H9 (cell line): ENCODE measurements around the gene NAT16. TPM values are rescaled to one million over a fixed set of nuclear protein-coding genes. Genes with fewer than 3 reads are reported as not detected.
"Not testable (repeated sequence)": the region's sequence is repeated elsewhere in the genome, so short reads cannot be mapped to it uniquely, and the experiment has no call there.

Experiments used
- DNase-seq: peaks from one replicate; pipeline ENCODE4 v3.0.0-alpha.2; 2017
- H2AFZ ChIP-seq: one replicate; pipeline ENCODE4 v1.6.1; 2013; ENCODE audit warnings: mild to moderate bottlenecking, low read length, control low read depth, moderate library complexity
- H2AK5ac ChIP-seq: 2 replicates; pipeline ENCODE4 v1.6.1; 2013; ENCODE audit warnings: low read length, control low read depth, mixed read lengths; ENCODE audit not compliant: insufficient read length
- H2BK120ac ChIP-seq: one replicate; pipeline ENCODE4 v1.6.1; 2013; ENCODE audit warnings: low read depth, mild to moderate bottlenecking, low read length, control low read depth, inconsistent platforms; ENCODE audit not compliant: poor library complexity, severe bottlenecking
- H2BK12ac ChIP-seq: 2 replicates; pipeline ENCODE4 v1.6.1; 2013; ENCODE audit warnings: low read length, control low read depth, mixed read lengths, low read depth; ENCODE audit not compliant: insufficient read length
- H2BK15ac ChIP-seq: 2 replicates; pipeline ENCODE4 v1.6.1; 2013; ENCODE audit warnings: low read depth, low read length, control low read depth
- H2BK20ac ChIP-seq: one replicate; pipeline ENCODE4 v1.6.1; 2013; ENCODE audit warnings: low read depth, mild to moderate bottlenecking, low read length, control low read depth, inconsistent platforms; ENCODE audit not compliant: poor library complexity, severe bottlenecking
- H2BK5ac ChIP-seq: 2 replicates; pipeline ENCODE4 v1.6.1; 2013; ENCODE audit warnings: low read length, control low read depth, mixed read lengths; ENCODE audit not compliant: insufficient read length
- H3K14ac ChIP-seq: 2 replicates; pipeline ENCODE4 v1.6.1; 2013; ENCODE audit warnings: low read length, control low read depth; ENCODE audit not compliant: insufficient read depth
- H3K18ac ChIP-seq: 2 replicates; pipeline ENCODE4 v1.6.1; 2013; ENCODE audit warnings: low read depth, mild to moderate bottlenecking, mixed read lengths, low read length, control low read depth; ENCODE audit not compliant: insufficient read length
- H3K23ac ChIP-seq: 2 replicates; pipeline ENCODE4 v1.6.1; 2013; ENCODE audit warnings: low read length, control low read depth, mixed read lengths, low read depth; ENCODE audit not compliant: insufficient read length
- H3K23me2 ChIP-seq: 2 replicates; pipeline ENCODE4 v1.6.1; 2013; ENCODE audit warnings: low read depth, mild to moderate bottlenecking, mixed read lengths, low read length, control low read depth; ENCODE audit not compliant: insufficient read length, poor library complexity, severe bottlenecking
- H3K27ac ChIP-seq: 2 replicates; pipeline ENCODE4 v1.5.1; 2013; ENCODE audit warnings: low read length, control low read depth, mixed read lengths, low read depth; ENCODE audit not compliant: insufficient read length
- H3K27me3 ChIP-seq: 2 replicates; pipeline ENCODE4 v1.6.1; 2013; ENCODE audit warnings: low read length, control low read depth, inconsistent platforms; ENCODE audit not compliant: insufficient read depth
- H3K4ac ChIP-seq: 2 replicates; pipeline ENCODE4 v1.6.1; 2013; ENCODE audit warnings: low read depth, mild to moderate bottlenecking, control low read depth, inconsistent platforms, low read length, moderate library complexity
- H3K4me1 ChIP-seq: 2 replicates; pipeline ENCODE4 v1.6.1; 2013; ENCODE audit warnings: low read length, control low read depth, inconsistent platforms; ENCODE audit not compliant: insufficient read depth
- H3K4me2 ChIP-seq: 2 replicates; pipeline ENCODE4 v1.6.1; 2013; ENCODE audit warnings: low read length, control low read depth, mixed read lengths; ENCODE audit not compliant: insufficient read length, insufficient read depth
- H3K56ac ChIP-seq: 2 replicates; pipeline ENCODE4 v1.6.1; 2013; ENCODE audit warnings: low read depth, mild to moderate bottlenecking, mixed read lengths, low read length, control low read depth; ENCODE audit not compliant: insufficient read length
- H3K79me1 ChIP-seq: 2 replicates; pipeline ENCODE4 v1.6.1; 2013; ENCODE audit warnings: low read depth, mild to moderate bottlenecking, moderate library complexity, low read length, control low read depth, inconsistent platforms; ENCODE audit not compliant: insufficient read depth, poor library complexity, severe bottlenecking
- H3K79me2 ChIP-seq: 2 replicates; pipeline ENCODE4 v1.6.1; 2013; ENCODE audit warnings: low read length, control low read depth, inconsistent platforms; ENCODE audit not compliant: insufficient read depth
- H3K9ac ChIP-seq: 2 replicates; pipeline ENCODE4 v1.6.1; 2013; ENCODE audit warnings: low read length, control low read depth, mixed read lengths; ENCODE audit not compliant: insufficient read length; ENCODE audit errors: extremely low read depth
- H3K9me3 ChIP-seq: one replicate; pipeline ENCODE4 v1.6.1; 2013; ENCODE audit warnings: low read depth, low read length, inconsistent platforms; ENCODE audit not compliant: control insufficient read depth
- H3T11ph ChIP-seq: one replicate; pipeline ENCODE4 v1.6.1; 2013; ENCODE audit warnings: mild to moderate bottlenecking, low read length, control low read depth, inconsistent platforms
- H4K20me1 ChIP-seq: one replicate; pipeline ENCODE4 v1.6.1; 2013; ENCODE audit not compliant: control insufficient read depth, insufficient read length, insufficient read depth
- H4K5ac ChIP-seq: 2 replicates; pipeline ENCODE4 v1.6.1; 2013; ENCODE audit warnings: low read depth, mild to moderate bottlenecking, mixed read lengths, low read length, control low read depth; ENCODE audit not compliant: insufficient read length
- H4K8ac ChIP-seq: replicated peaks from 2 replicates; pipeline ENCODE4 v1.6.1; 2013; ENCODE audit warnings: low read length, control low read depth, mixed read lengths, low read depth; ENCODE audit not compliant: insufficient read length
- H4K91ac ChIP-seq: 2 replicates; pipeline ENCODE4 v1.6.1; 2013; ENCODE audit warnings: low read depth, mild to moderate bottlenecking, moderate library complexity, mixed read lengths, low read length, control low read depth; ENCODE audit not compliant: insufficient read length
- H3K27ac Mint-ChIP-seq, 3 experiments: 2 replicates in 2 of 3; 3 replicates in 1 of 3; pipeline ENCODE4 v1.8.0; 2020 to 2021; ENCODE audit warnings: mixed read lengths in 3 of 3, mild to moderate bottlenecking in 1 of 3, moderate library complexity in 1 of 3
- H3K27me3 Mint-ChIP-seq: 2 replicates; pipeline ENCODE4 v1.8.0; 2021; ENCODE audit warnings: low read depth, mild to moderate bottlenecking, moderate library complexity, mixed read lengths
- H3K36me3 Mint-ChIP-seq, 3 experiments: 2 replicates in 2 of 3; 3 replicates in 1 of 3; pipeline ENCODE4 v1.8.0; 2020 to 2021; ENCODE audit warnings: low read depth in 3 of 3, mixed read lengths in 3 of 3; ENCODE audit not compliant: insufficient read depth in 1 of 3
- H3K4me1 Mint-ChIP-seq, 2 experiments: 2 replicates each; pipeline ENCODE4 v1.8.0; 2020; ENCODE audit warnings: mixed read lengths in 2 of 2
- H3K4me3 Mint-ChIP-seq, 2 experiments: 2 replicates in 1 of 2; 3 replicates in 1 of 2; pipeline ENCODE4 v1.8.0; 2020 to 2021; ENCODE audit warnings: mild to moderate bottlenecking in 2 of 2, mixed read lengths in 2 of 2, moderate library complexity in 1 of 2
- H3K9me3 Mint-ChIP-seq, 2 experiments: 2 replicates in 1 of 2; 3 replicates in 1 of 2; pipeline ENCODE4 v1.8.0; 2020; ENCODE audit warnings: mild to moderate bottlenecking in 2 of 2, mixed read lengths in 2 of 2, moderate library complexity in 1 of 2
- WGBS: extraction: QIAGEN DNeasy Blood & Tissue Kit; methylation state at CpG from one replicate; pipeline ENCODE4 v1.1.7; 2013; ENCODE audit warnings: missing lambda C conversion rate, low lambda C conversion rate, mixed read lengths; ENCODE audit not compliant: insufficient read length; ENCODE audit errors: extremely low coverage; 5-methylcytosine and 5-hydroxymethylcytosine counted together
- total RNA-seq: library from RNA; stranded (reverse); gene quantifications from 2 replicates; pipeline ENCODE4 v1.2.1, GENCODE V29; 2021
- TF ChIP-seq, protein P1 (sequence below): fragments of 200-600 bp; sonication (generic); conservative IDR thresholded peaks from 3 replicates; pipeline ENCODE4 v1.8.0; 2021; ENCODE audit warnings: antibody characterized with exemption, mild to moderate bottlenecking

Gene NAT16
- total RNA-seq, 1 experiment from 2014 or later: 0.50 TPM

DNA sequence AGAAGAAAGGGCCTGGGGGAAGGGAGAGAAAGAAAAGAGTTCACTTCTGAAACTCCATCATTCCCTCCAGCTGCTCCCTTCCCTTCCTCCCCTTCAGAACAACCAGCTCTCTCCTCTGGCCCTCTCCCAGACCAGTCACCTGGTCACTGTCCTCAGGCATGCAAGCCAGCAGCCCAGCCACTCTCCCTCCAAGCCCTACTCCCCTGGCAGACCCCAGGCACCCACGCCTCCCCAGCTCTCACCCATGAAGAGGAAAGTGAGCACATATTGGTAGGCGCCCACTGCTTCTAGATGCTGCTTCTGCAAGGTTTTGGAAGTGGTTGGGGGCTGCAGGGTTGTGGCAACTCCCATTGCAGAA is 20.4 kb upstream of the NAT16 start:
- TF ChIP-seq, protein P1, sequence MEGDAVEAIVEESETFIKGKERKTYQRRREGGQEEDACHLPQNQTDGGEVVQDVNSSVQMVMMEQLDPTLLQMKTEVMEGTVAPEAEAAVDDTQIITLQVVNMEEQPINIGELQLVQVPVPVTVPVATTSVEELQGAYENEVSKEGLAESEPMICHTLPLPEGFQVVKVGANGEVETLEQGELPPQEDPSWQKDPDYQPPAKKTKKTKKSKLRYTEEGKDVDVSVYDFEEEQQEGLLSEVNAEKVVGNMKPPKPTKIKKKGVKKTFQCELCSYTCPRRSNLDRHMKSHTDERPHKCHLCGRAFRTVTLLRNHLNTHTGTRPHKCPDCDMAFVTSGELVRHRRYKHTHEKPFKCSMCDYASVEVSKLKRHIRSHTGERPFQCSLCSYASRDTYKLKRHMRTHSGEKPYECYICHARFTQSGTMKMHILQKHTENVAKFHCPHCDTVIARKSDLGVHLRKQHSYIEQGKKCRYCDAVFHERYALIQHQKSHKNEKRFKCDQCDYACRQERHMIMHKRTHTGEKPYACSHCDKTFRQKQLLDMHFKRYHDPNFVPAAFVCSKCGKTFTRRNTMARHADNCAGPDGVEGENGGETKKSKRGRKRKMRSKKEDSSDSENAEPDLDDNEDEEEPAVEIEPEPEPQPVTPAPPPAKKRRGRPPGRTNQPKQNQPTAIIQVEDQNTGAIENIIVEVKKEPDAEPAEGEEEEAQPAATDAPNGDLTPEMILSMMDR: no peak
- Histone ChIP-seq H4K91ac (no peak overlapping the region), H2BK12ac (no peak overlapping the region), H3K14ac (no peak overlapping the region), H4K20me1 (no peaks in the 10 kb centered on the region), H2BK120ac (no peak overlapping the region), H3K23me2 (peaks cover 3% of the 10 kb centered on the region), H2AFZ (no peak overlapping the region), H3K9me3 (no peaks in the 10 kb centered on the region), H3K79me1 (no peaks in the 10 kb centered on the region), H3K27me3 (no peaks in the 10 kb centered on the region), H4K5ac (no peak overlapping the region), H3K18ac (no peak overlapping the region), H2BK20ac (no peak overlapping the region), H3K4me1 (no peaks in the 10 kb centered on the region; the same call in 1 of the 2 replicates), H3K79me2 (no peaks in the 10 kb centered on the region), H3K4me2 (peak overlapping the region; percentile 23), H2BK5ac (no peak overlapping the region), H2AK5ac (no peak overlapping the region), H3K4ac (no peak overlapping the region), H3K23ac (no peak overlapping the region), H2BK15ac (no peak overlapping the region), H3K27ac (no peak overlapping the region), H3K56ac (no peak overlapping the region), H3T11ph (no peak overlapping the region), H3K9ac (no peak overlapping the region), H4K8ac (no peak overlapping the region)
- DNase-seq: no peak
- WGBS: no CpG with 5 or more reads among the region's 2 CpGs
- peaks cover 0 to 3% (median 0%) of the 10 kb centered on the region in 3 experiments; a peak in 1 of 7 replicates for H3K36me3 Mint-ChIP-seq
- no peaks in the 10 kb centered on the region for H3K9me3 Mint-ChIP-seq
- 0 out of 5 replicates have a peak overlapping the region, but pooled peaks of 1 of the 2 experiments have one; percentile 67 for H3K4me3 Mint-ChIP-seq
- H3K4me1 Mint-ChIP-seq: peaks cover 14 to 19% of the 10 kb centered on the region in 2 experiments
- H3K27me3 Mint-ChIP-seq: peaks cover 12% of the 10 kb centered on the region
- 0 out of 7 replicates have a peak overlapping the region, but pooled peaks of 1 of the 3 experiments have one; percentile 23 for H3K27ac Mint-ChIP-seq

GRCh38 chr7:101199522-101199921 is 19.4 kb upstream of the NAT16 start:
- H2AFZ ChIP-seq, H2BK5ac ChIP-seq, H3K23me2 ChIP-seq, H3K9me3 Mint-ChIP-seq, H3K9me3 ChIP-seq, H3K4me3 Mint-ChIP-seq, H2BK12ac ChIP-seq, H4K8ac ChIP-seq, H3K79me2 ChIP-seq, H2AK5ac ChIP-seq, H4K5ac ChIP-seq, H4K20me1 ChIP-seq, H3K4ac ChIP-seq, H3K27me3 ChIP-seq, H3K56ac ChIP-seq, H3K9ac ChIP-seq, H3K4me1 ChIP-seq, H3K27ac ChIP-seq, H3K27ac Mint-ChIP-seq, H3K14ac ChIP-seq, H3K4me2 ChIP-seq, H3K18ac ChIP-seq, H4K91ac ChIP-seq, H3K36me3 Mint-ChIP-seq, H2BK15ac ChIP-seq, H3K23ac ChIP-seq, H2BK120ac ChIP-seq, H2BK20ac ChIP-seq, H3T11ph ChIP-seq, H3K79me1 ChIP-seq, DNase-seq: not testable (repeated sequence)
- Mint-ChIP-seq H3K4me1 (peaks cover 14 to 19% of the 10 kb centered on the region in 2 experiments), H3K27me3 (peaks cover 12% of the 10 kb centered on the region)
- WGBS: no CpG with 5 or more reads among the region's 10 CpGs
